Trophoblast cell (in vitro differentiated cells and primary cell): ENCODE data around the gene SNX22.

Experiments used
- DNase-seq, 2 donors: peaks; one replicate each; pipeline ENCODE4 v3.0.0-alpha.2; 2016
- H2AFZ ChIP-seq: 2 replicates; pipeline ENCODE4 v1.6.1; 2013; ENCODE audit warnings: low read length, moderate library complexity, mild to moderate bottlenecking; ENCODE audit not compliant: insufficient read depth, poor library complexity
- H2AK5ac ChIP-seq: 2 replicates; pipeline ENCODE4 v1.6.1; 2013; ENCODE audit warnings: mild to moderate bottlenecking, low read length
- H2BK120ac ChIP-seq: 2 replicates; pipeline ENCODE4 v1.6.1; 2013; ENCODE audit warnings: low read length, mild to moderate bottlenecking, moderate library complexity; ENCODE audit not compliant: insufficient read depth, poor library complexity
- H2BK12ac ChIP-seq: 2 replicates; pipeline ENCODE4 v1.6.1; 2013; ENCODE audit warnings: mild to moderate bottlenecking, low read length, moderate library complexity
- H2BK5ac ChIP-seq: 2 replicates; pipeline ENCODE4 v1.6.1; 2013; ENCODE audit warnings: low read length, low read depth, moderate library complexity, mild to moderate bottlenecking; ENCODE audit not compliant: poor library complexity
- H3K14ac ChIP-seq: 2 replicates; pipeline ENCODE4 v1.6.1; 2013; ENCODE audit warnings: mild to moderate bottlenecking, low read length
- H3K18ac ChIP-seq: 2 replicates; pipeline ENCODE4 v1.6.1; 2013; ENCODE audit warnings: mild to moderate bottlenecking, low read length
- H3K23ac ChIP-seq: 2 replicates; pipeline ENCODE4 v1.6.1; 2013; ENCODE audit warnings: low read length
- H3K27ac ChIP-seq: 2 replicates; pipeline ENCODE4 v1.5.1; 2013; ENCODE audit warnings: low read depth, mild to moderate bottlenecking, inconsistent platforms, low read length, moderate library complexity
- H3K27me3 ChIP-seq: 2 replicates; pipeline ENCODE4 v1.6.1; 2013; ENCODE audit warnings: inconsistent platforms, mild to moderate bottlenecking, low read length, moderate library complexity; ENCODE audit not compliant: insufficient read depth
- H3K36me3 ChIP-seq, 2 experiments: 1 replicate in 1 of 2; 2 replicates in 1 of 2; pipeline ENCODE4 v1.6.1; 2013; ENCODE audit warnings: low read length in 2 of 2, mild to moderate bottlenecking in 2 of 2, moderate library complexity in 1 of 2; ENCODE audit not compliant: insufficient read depth in 2 of 2, control insufficient read depth in 1 of 2
- H3K4ac ChIP-seq: 2 replicates; pipeline ENCODE4 v1.6.1; 2013; ENCODE audit warnings: low read depth, mild to moderate bottlenecking, low read length, moderate library complexity
- H3K4me1 ChIP-seq, 2 experiments: 1 replicate in 1 of 2; 2 replicates in 1 of 2; pipeline ENCODE4 v1.6.1; 2013; ENCODE audit warnings: low read length in 2 of 2, mild to moderate bottlenecking in 2 of 2, moderate library complexity in 1 of 2; ENCODE audit not compliant: insufficient read depth in 2 of 2, control insufficient read depth in 1 of 2
- H3K4me2 ChIP-seq: 2 replicates; pipeline ENCODE4 v1.6.1; 2013; ENCODE audit warnings: inconsistent platforms, mild to moderate bottlenecking, low read length, moderate library complexity
- H3K4me3 ChIP-seq: 2 replicates; pipeline ENCODE4 v1.5.1; 2013; ENCODE audit warnings: mild to moderate bottlenecking, low read depth, low read length, inconsistent platforms
- H3K79me1 ChIP-seq: one replicate; pipeline ENCODE4 v1.6.1; 2013; ENCODE audit warnings: low read length
- H3K79me2 ChIP-seq: 2 replicates; pipeline ENCODE4 v1.6.1; 2013; ENCODE audit warnings: low read length, mild to moderate bottlenecking; ENCODE audit not compliant: control insufficient read depth, insufficient read depth, poor library complexity
- H3K9ac ChIP-seq: 2 replicates; pipeline ENCODE4 v1.6.1; 2013; ENCODE audit warnings: mild to moderate bottlenecking, low read length
- H3K9me3 ChIP-seq: 2 replicates; pipeline ENCODE4 v1.6.1; 2013; ENCODE audit warnings: low read depth, mild to moderate bottlenecking, control low read depth, inconsistent platforms, low read length; ENCODE audit not compliant: insufficient read depth
- H4K12ac ChIP-seq: 2 replicates; pipeline ENCODE4 v1.6.1; 2013; ENCODE audit warnings: low read depth, mild to moderate bottlenecking, low read length, moderate library complexity
- H4K8ac ChIP-seq: 2 replicates; pipeline ENCODE4 v1.6.1; 2013; ENCODE audit warnings: low read depth, mild to moderate bottlenecking, low read length, moderate library complexity
- H4K91ac ChIP-seq: one replicate; pipeline ENCODE4 v1.6.1; 2013; ENCODE audit warnings: low read depth, mild to moderate bottlenecking, low read length, moderate library complexity
- WGBS: extraction: QIAGEN DNeasy Blood & Tissue Kit; methylation state at CpG from one replicate; pipeline ENCODE4 v1.1.7; 2013; ENCODE audit warnings: missing lambda C conversion rate; ENCODE audit not compliant: insufficient read length, insufficient coverage; ENCODE audit errors: extremely low coverage; 5-methylcytosine and 5-hydroxymethylcytosine counted together

The SNX22 gene

GRCh38 chr15:64158363-64159134 lies 7.0 kb downstream of the SNX22 start:
- H2AK5ac ChIP-seq = no peak overlapping the region
- no peak overlapping the region for H2BK5ac ChIP-seq
- no peak overlapping the region for H2BK12ac ChIP-seq
- H3K4ac ChIP-seq = no peak overlapping the region
- no peak overlapping the region for H3K14ac ChIP-seq
- H3K79me2 ChIP-seq = peaks cover 6% of the 10 kb centered on the region
- H4K12ac ChIP-seq = no peak overlapping the region
- no peak overlapping the region for H4K8ac ChIP-seq
- no peak overlapping the region for H3K27ac ChIP-seq
- H4K91ac ChIP-seq = no peak overlapping the region
- no peaks in the 10 kb centered on the region for H3K27me3 ChIP-seq
- no peak overlapping the region for H3K4me2 ChIP-seq
- no CpG with 5 or more reads among the region's 11 CpGs for WGBS
- peaks cover 3 to 5% of the 10 kb centered on the region in 2 experiments for H3K4me1 ChIP-seq
- H3K4me3 ChIP-seq = no peak overlapping the region
- H3K23ac ChIP-seq = no peak overlapping the region
- no peak overlapping the region for H3K9ac ChIP-seq
- H3K9me3 ChIP-seq = no peaks in the 10 kb centered on the region
- peaks cover 5% of the 10 kb centered on the region for H3K79me1 ChIP-seq
- DNase-seq = no peak
- no peak overlapping the region for H2AFZ ChIP-seq
- peaks cover 56 to 59% of the 10 kb centered on the region in 2 experiments for H3K36me3 ChIP-seq
- no peak overlapping the region for H2BK120ac ChIP-seq
- no peak overlapping the region for H3K18ac ChIP-seq

- no peak overlapping the region for H3K14ac ChIP-seq
- peaks cover 5 to 6% of the 10 kb centered on the region in 2 experiments for H3K4me1 ChIP-seq
- peaks cover 39 to 41% of the 10 kb centered on the region in 2 experiments for H3K36me3 ChIP-seq
- H3K79me1 ChIP-seq = peaks cover 5% of the 10 kb centered on the region
- no peak overlapping the region for H2BK120ac ChIP-seq
- no peak overlapping the region for H2AK5ac ChIP-seq
- peak overlapping the region; percentile 63 for H3K27ac ChIP-seq
- H3K4me2 ChIP-seq = peak overlapping the region; percentile 75
- no peak overlapping the region for H4K91ac ChIP-seq
- no peak overlapping the region for H2BK12ac ChIP-seq
- peak overlapping the region; percentile 17 for H4K8ac ChIP-seq
- H3K4ac ChIP-seq = peak overlapping the region; percentile 75
- peak overlapping the region; percentile 11 for H3K4me3 ChIP-seq
- H4K12ac ChIP-seq = no peak overlapping the region
- H2AFZ ChIP-seq = no peak overlapping the region
- H3K9me3 ChIP-seq = no peaks in the 10 kb centered on the region
- no peak overlapping the region for H3K18ac ChIP-seq
- no CpG with 5 or more reads among the region's 12 CpGs for WGBS
- peak overlapping the region; percentile 0 for H3K23ac ChIP-seq
- no peak for DNase-seq
- peak overlapping the region; percentile 18 for H3K9ac ChIP-seq
- H3K79me2 ChIP-seq = peaks cover 6% of the 10 kb centered on the region
- H2BK5ac ChIP-seq = no peak overlapping the region
- no peaks in the 10 kb centered on the region for H3K27me3 ChIP-seq
Observed at GRCh38 chr15:64161688-64162477, 10.4 kb downstream of the SNX22 start.

- no peak overlapping the region for H3K23ac ChIP-seq
- peak overlapping the region; percentile 82 for H3K14ac ChIP-seq
- peaks cover 6 to 8% of the 10 kb centered on the region in 2 experiments for H3K4me1 ChIP-seq
- H3K27ac ChIP-seq = peak overlapping the region; percentile 63
- peaks cover 6% of the 10 kb centered on the region for H3K79me2 ChIP-seq
- WGBS = no CpG with 5 or more reads among the region's 21 CpGs
- peak overlapping the region; percentile 54 for H2BK5ac ChIP-seq
- peak overlapping the region; percentile 82 for H3K9ac ChIP-seq
- peak overlapping the region; percentile 15 for H3K18ac ChIP-seq
- H3K4me3 ChIP-seq = peak overlapping the region; percentile 82
- H3K79me1 ChIP-seq = peaks cover 5% of the 10 kb centered on the region
- no peak overlapping the region for H2BK12ac ChIP-seq
- H3K36me3 ChIP-seq = peaks cover 34 to 36% of the 10 kb centered on the region in 2 experiments
- no peak overlapping the region for H2AK5ac ChIP-seq
- peak overlapping the region; percentile 80 for H4K8ac ChIP-seq
- H2BK120ac ChIP-seq = no peak overlapping the region
- no peaks in the 10 kb centered on the region for H3K27me3 ChIP-seq
- peak overlapping the region; percentile 78 for H4K91ac ChIP-seq
- no peaks in the 10 kb centered on the region for H3K9me3 ChIP-seq
- peak overlapping the region; percentile 45 for H4K12ac ChIP-seq
- H3K4me2 ChIP-seq = peak overlapping the region; percentile 75
- no peak for DNase-seq
- H3K4ac ChIP-seq = peak overlapping the region; percentile 75
- peak overlapping the region; percentile 4 for H2AFZ ChIP-seq
Observed at GRCh38 chr15:64162478-64162868, 10.9 kb downstream of the SNX22 start.

- peak within 1 kb of the TSS; percentile 75 for H3K4me2 ChIP-seq
- WGBS = no CpG with 5 or more reads among the region's 69 CpGs
- H3K14ac ChIP-seq = peak within 1 kb of the TSS; percentile 82
- H3K9ac ChIP-seq = peak within 1 kb of the TSS; percentile 82
- peak within 1 kb of the TSS; percentile 91 for H4K8ac ChIP-seq
- peak within 1 kb of the TSS; percentile 78 for H4K91ac ChIP-seq
- peaks cover 5% of the 10 kb centered on the region for H3K79me1 ChIP-seq
- H3K27ac ChIP-seq = peak within 1 kb of the TSS; percentile 63
- H4K12ac ChIP-seq = peak within 1 kb of the TSS; percentile 48
- H2BK120ac ChIP-seq = no peak within 1 kb of the TSS
- H3K4ac ChIP-seq = peak within 1 kb of the TSS; percentile 75
- H2BK5ac ChIP-seq = peak within 1 kb of the TSS; percentile 70
- H3K23ac ChIP-seq = peak within 1 kb of the TSS; percentile 0
- DNase-seq = peak; percentile 97 to 98
- H3K27me3 ChIP-seq = no peaks in the 10 kb centered on the region
- peaks cover 30 to 31% of the 10 kb centered on the region in 2 experiments for H3K36me3 ChIP-seq
- H2AK5ac ChIP-seq = no peak within 1 kb of the TSS
- H3K18ac ChIP-seq = peak within 1 kb of the TSS; percentile 28
- H3K79me2 ChIP-seq = peaks cover 6% of the 10 kb centered on the region
- H3K4me1 ChIP-seq = peaks cover 6 to 10% of the 10 kb centered on the region in 2 experiments
- H3K4me3 ChIP-seq = peak within 1 kb of the TSS; percentile 82
- H2BK12ac ChIP-seq = no peak within 1 kb of the TSS
- no peaks in the 10 kb centered on the region for H3K9me3 ChIP-seq
- H2AFZ ChIP-seq = peak within 1 kb of the TSS; percentile 4
Observed at GRCh38 chr15:64162869-64163658, 11.5 kb downstream of the SNX22 start, which contains the start of gene PPIB. TSS of gene PPIB (minus strand) at chr15:64163022. CDS start at chr15:64162986, 36 bp downstream.
